ENCODE data around the gene USP36.

DNA sequence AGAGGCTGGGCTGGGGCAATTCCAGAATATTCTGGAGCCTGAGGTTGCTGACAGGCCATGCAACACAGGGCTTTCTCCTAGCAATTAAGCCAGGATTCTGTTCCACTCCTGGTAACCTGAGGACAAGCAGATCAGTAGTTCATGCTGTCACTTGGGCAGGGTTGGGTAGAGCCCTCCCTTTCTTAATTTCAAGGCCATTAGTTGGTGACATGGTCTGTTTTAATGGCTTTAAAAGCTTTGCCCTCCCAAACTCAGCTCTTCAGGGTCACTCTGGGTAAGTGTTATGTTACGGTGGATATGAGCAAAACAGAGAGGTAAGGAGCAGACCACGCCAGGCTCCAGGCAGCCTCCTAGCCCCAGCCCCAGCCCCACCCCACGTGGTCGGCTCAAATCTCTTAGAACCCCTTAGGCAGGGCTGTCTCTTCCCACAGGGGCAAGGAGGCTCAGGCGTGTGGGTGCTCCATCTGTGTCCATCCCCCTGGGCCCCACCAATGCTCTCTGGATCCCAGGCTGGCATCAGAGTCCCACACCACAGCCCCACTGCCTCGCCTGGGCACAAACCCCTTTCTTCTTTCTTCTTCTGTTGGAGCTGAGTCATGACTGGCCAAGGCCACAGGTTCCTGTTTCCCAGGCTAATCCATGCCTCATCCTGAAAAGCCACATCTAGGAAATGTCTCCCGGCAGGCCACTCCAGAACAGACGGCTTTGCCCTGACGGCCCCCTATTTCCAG lies 34.9 kb upstream of the USP36 start:
- TF ChIP-seq CTCF (IDR thresholded peaks at IDR 0.05; ENCODE audit: low read depth, low read length, poor library complexity, severe bottlenecking) (no peak), EZH2phosphoT487 (IDR thresholded peaks at IDR 0.05; ENCODE audit: borderline replicate concordance, low read length) (no peak)
